IPS-20b (cell line): ENCODE data around the gene ITK.

Experiments used
- H3K27ac ChIP-seq: one replicate; pipeline ENCODE4 v1.5.1; 2013; ENCODE audit warnings: low read length
- H3K27me3 ChIP-seq: 2 replicates; pipeline ENCODE4 v1.6.1; 2013; ENCODE audit warnings: mild to moderate bottlenecking, low read length, inconsistent platforms; ENCODE audit not compliant: insufficient read depth
- H3K36me3 ChIP-seq: 2 replicates; pipeline ENCODE4 v1.6.1; 2013; ENCODE audit warnings: low read depth, mild to moderate bottlenecking, inconsistent platforms, low read length, moderate library complexity; ENCODE audit not compliant: insufficient read depth
- H3K4me1 ChIP-seq: 2 replicates; pipeline ENCODE4 v1.6.1; 2013; ENCODE audit warnings: mild to moderate bottlenecking, control low read depth, inconsistent platforms, low read length, moderate library complexity; ENCODE audit not compliant: insufficient read depth
- H3K4me3 ChIP-seq: 2 replicates; pipeline ENCODE4 v1.5.1; 2013; ENCODE audit warnings: mild to moderate bottlenecking, low read length, inconsistent platforms
- H3K9ac ChIP-seq: 2 replicates; pipeline ENCODE4 v1.6.1; 2013; ENCODE audit warnings: low read depth, mild to moderate bottlenecking, inconsistent platforms, low read length, moderate library complexity
- H3K9me3 ChIP-seq: 2 replicates; pipeline ENCODE4 v1.6.1; 2013; ENCODE audit warnings: mild to moderate bottlenecking, low read depth, low read length, inconsistent platforms; ENCODE audit not compliant: insufficient read depth

The ITK gene

DNA sequence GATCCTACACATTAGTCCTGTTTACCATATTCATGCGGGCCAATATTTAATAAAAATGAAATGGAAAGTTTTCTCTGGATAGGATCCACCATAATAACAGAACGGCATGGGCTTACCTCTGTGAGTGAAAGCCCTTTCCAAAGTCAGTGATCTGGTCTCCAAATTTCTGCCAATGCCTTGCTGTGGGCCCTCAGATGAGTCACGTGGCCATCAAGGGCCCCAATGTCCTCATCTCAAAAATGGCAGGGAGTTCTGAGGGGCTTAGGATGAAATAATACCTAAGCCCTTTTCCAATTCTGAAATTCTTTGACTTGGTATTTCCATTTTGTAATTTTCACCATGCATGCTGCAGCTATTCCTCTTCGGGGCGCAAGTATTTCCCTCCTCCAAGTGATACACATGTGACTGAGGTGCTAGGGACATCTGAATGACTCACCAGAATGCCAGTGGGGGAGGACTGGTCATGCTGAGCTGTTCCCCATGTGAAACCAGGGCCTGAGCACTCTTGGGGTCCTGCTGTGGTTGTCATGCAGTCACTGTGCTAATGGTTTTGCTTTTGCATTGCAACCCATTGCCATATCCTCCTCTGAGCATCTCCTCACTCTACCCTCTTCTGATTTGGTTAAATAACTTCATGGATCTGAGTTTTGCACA, 35.0 kb downstream of the ITK start:
- Histone ChIP-seq H3K27me3 (no peaks in the 10 kb centered on the region), H3K9ac (no peak overlapping the region), H3K36me3 (no peaks in the 10 kb centered on the region), H3K4me1 (no peaks in the 10 kb centered on the region), H3K9me3 (no peaks in the 10 kb centered on the region), H3K4me3 (no peak overlapping the region), H3K27ac (no peak overlapping the region)

GRCh38 chr5:157216391-157217142, 35.9 kb downstream of the ITK start:
- Histone ChIP-seq H3K9me3 (no peaks in the 10 kb centered on the region), H3K4me1 (no peaks in the 10 kb centered on the region), H3K27ac (no peak overlapping the region), H3K4me3 (no peak overlapping the region), H3K36me3 (no peaks in the 10 kb centered on the region), H3K27me3 (no peaks in the 10 kb centered on the region), H3K9ac (no peak overlapping the region)

- H3K9ac ChIP-seq: no peak overlapping the region
- no peaks in the 10 kb centered on the region for H3K9me3 ChIP-seq
- H3K27ac ChIP-seq: no peak overlapping the region
- no peaks in the 10 kb centered on the region for H3K27me3 ChIP-seq
- H3K36me3 ChIP-seq: no peaks in the 10 kb centered on the region
- no peaks in the 10 kb centered on the region for H3K4me1 ChIP-seq
- H3K4me3 ChIP-seq: no peak overlapping the region
These were observed 36.8 kb downstream of the ITK start for GRCh38 chr5:157217289-157218024.

DNA sequence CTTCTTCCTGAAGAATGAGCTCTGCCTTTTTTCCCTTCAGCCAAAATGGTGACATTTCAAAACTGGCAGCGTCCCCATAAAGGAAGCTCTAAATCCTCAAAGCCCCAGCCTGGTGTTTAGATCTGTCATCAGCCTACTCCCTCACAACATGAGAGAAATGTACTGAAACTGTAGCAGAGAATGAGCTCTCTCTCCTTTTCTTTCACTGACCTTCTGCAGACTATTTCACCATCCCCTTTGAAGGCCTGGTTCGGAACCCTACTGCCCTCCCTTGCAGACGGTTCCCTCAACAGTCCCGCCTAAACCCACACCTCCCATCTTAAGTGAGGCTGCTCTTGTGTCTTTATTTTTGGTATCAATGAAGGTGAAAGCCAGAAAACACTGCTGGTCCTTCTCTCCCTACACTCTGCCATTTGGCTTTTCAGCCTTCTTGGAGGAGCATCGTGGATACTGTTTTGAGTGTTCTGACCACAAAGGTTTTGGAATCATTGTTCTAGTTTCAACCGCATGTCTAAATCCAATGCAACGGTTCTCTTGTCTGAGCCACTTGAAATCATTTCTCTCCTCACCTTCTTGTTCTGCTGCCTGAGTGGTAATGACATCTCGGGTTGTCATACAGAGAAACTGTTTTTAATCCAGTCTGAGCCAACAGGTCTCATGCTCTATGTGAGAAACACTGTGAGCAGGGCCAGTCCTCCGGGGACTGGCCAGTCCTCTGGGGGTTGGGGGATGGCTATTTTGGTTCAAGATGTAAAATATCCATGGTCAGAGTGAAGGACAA, 39.0 kb downstream of the ITK start:
- no peak overlapping the region for H3K4me3 ChIP-seq
- H3K36me3 ChIP-seq: no peaks in the 10 kb centered on the region
- no peak overlapping the region for H3K9ac ChIP-seq
- no peaks in the 10 kb centered on the region for H3K9me3 ChIP-seq
- H3K27ac ChIP-seq: no peak overlapping the region
- no peaks in the 10 kb centered on the region for H3K27me3 ChIP-seq
- no peaks in the 10 kb centered on the region for H3K4me1 ChIP-seq

- Histone ChIP-seq H3K36me3 (no peaks in the 10 kb centered on the region), H3K27me3 (no peaks in the 10 kb centered on the region), H3K4me3 (no peak overlapping the region), H3K9ac (no peak overlapping the region), H3K27ac (no peak overlapping the region), H3K9me3 (no peaks in the 10 kb centered on the region), H3K4me1 (no peaks in the 10 kb centered on the region)
These were observed 41.3 kb downstream of the ITK start for GRCh38 chr5:157221959-157222358.

- Histone ChIP-seq H3K27me3 (no peaks in the 10 kb centered on the region), H3K4me3 (no peak overlapping the region), H3K36me3 (no peaks in the 10 kb centered on the region), H3K9ac (no peak overlapping the region), H3K9me3 (no peaks in the 10 kb centered on the region), H3K4me1 (no peaks in the 10 kb centered on the region), H3K27ac (no peak overlapping the region)
These were observed 42.0 kb downstream of the ITK start for GRCh38 chr5:157222506-157223230.

DNA sequence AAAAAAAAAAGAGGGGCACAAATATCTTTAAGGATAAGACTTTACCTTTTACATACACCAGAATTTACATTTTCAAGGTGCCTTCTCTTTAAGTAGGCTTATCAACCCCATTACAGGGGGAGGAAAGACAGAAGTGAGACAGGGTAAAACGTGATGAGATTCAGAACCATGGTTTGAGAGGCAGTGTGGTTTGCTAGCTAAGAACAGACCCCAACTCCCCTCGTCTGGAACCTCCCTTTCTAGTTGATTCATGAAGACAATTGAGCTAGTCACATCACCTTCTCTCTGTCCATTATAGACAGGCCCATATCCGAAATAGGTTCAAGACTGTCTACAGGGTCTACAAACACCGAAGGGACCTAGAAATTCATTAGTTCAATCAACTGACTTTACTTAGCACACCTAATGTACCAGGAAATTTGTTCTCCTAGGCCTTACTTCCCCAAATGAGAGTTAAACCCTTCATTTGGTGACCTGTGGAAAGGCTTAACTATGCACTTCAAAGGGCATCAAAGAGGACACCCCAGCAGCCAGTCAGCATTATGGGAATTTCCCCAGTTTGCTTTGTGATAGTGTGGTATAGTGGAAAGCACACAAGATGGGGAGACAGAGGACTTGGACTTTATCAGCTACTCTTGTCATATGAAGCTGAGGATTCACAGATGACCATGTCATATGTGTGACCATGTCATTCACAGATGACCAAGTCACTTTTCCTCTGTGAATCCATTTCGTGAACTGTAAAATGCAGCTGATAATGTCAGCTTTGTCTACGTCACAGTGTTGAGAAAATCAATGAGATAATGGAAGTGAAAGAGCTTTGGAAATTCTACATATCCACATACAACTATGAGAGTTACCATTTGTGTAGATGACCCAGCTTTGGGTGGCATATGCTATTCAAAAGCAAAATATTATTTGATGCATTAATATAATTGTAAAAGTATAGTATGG, 45.1 kb downstream of the ITK start:
- Histone ChIP-seq H3K36me3 (no peaks in the 10 kb centered on the region), H3K4me3 (no peak overlapping the region), H3K9ac (no peak overlapping the region), H3K27me3 (no peaks in the 10 kb centered on the region), H3K4me1 (no peaks in the 10 kb centered on the region), H3K27ac (no peak overlapping the region), H3K9me3 (no peaks in the 10 kb centered on the region)

GRCh38 chr5:157230610-157231009, 50.0 kb downstream of the ITK start:
- Histone ChIP-seq H3K9me3 (no peaks in the 10 kb centered on the region), H3K4me1 (no peaks in the 10 kb centered on the region), H3K27me3 (no peaks in the 10 kb centered on the region), H3K36me3 (no peaks in the 10 kb centered on the region), H3K4me3 (no peak overlapping the region), H3K27ac (no peak overlapping the region), H3K9ac (no peak overlapping the region)

DNA sequence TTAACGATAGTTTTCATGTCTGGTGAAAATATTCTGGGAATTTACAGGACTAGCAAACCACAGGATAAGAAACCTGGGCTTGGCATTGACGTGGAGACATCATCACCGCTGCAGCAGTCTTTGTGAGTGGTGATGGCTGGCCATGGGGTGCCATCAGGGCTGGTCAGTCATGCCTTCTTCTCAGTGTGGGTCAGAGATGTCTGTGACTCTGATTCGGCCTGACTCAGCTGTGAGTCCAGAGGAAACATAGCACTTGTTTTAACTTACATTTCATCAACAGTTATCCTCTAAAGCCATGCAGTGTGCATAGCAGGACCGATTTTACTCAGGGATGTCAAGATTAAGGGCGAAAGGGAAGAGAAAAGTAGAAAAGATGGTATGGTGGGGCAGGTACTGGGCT, 52.1 kb downstream of the ITK start:
- H3K27ac ChIP-seq: no peak overlapping the region

GRCh38 chr5:157233515-157233914, 52.9 kb downstream of the ITK start:
- H3K9ac ChIP-seq: no peak overlapping the region
- no peaks in the 10 kb centered on the region for H3K4me1 ChIP-seq
- H3K27ac ChIP-seq: no peak overlapping the region
- H3K9me3 ChIP-seq: no peaks in the 10 kb centered on the region
- no peak overlapping the region for H3K4me3 ChIP-seq
- no peaks in the 10 kb centered on the region for H3K36me3 ChIP-seq
- H3K27me3 ChIP-seq: no peaks in the 10 kb centered on the region

More for the DNA sequence above, 52.1 kb downstream of the ITK start:
- H3K9ac ChIP-seq: no peak overlapping the region
- H3K9me3 ChIP-seq: no peaks in the 10 kb centered on the region
- no peaks in the 10 kb centered on the region for H3K27me3 ChIP-seq
- H3K4me3 ChIP-seq: no peak overlapping the region
- H3K4me1 ChIP-seq: no peaks in the 10 kb centered on the region
- no peaks in the 10 kb centered on the region for H3K36me3 ChIP-seq
